ENCODE results near the gene FBXL14. TPM values are rescaled to one million over a fixed set of nuclear protein-coding genes. Genes with fewer than 3 reads are reported as not detected.

Gene FBXL14
- total RNA-seq, 1 experiment from 2014 or later: 19.4 TPM

- CTCF ChIA-PET: no interaction called here
- intact Hi-C loops (cut with micrococcal nuclease; ENCODE audit: unreplicated experiment): no loop called here
Observed at GRCh38 chr12:1518591-1519516, 75.5 kb downstream of the FBXL14 start.

DNA sequence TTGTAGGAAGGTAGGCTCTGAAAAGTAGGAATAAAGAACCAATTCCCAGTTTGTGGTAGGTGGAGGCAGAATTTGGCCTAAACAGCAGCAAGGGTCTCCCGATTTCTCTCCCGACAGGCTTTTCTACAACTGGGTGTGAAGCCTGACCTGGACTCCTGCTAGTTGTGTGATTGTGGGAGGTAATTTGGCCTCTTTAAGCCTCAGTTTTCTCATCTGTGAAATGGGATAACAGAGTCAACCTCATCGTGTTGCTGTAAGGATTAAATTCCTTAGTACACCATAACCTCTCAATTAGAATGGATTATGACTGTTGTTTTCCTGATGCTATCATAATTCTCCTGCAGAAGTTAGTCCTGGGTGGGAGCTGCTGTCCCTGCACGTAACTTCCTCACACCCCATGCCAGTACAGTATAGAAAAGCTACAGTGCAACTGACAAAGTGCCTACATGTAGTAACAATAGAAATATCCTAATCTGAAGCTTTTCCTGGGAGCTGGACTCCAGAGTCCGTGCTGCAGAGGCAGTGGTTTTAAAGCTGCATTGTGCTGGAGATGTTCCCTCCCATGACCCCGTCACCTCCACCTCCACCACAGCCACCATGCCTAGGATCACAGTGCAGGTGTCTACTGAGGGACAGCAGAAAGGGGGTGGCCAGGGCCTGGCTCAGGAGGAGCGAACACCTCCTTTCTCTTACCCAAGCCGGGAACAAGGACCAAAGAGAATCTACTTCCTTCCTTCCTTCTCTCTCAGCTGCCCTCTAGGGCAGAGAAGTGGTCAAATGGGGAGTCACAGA lies 76.5 kb downstream of the FBXL14 start:
- H3K36me3 Mint-ChIP-seq (ENCODE audit: insufficient read depth, unreplicated experiment): peaks cover 12% of the 10 kb centered on the region
- TF ChIP-seq, protein P1, sequence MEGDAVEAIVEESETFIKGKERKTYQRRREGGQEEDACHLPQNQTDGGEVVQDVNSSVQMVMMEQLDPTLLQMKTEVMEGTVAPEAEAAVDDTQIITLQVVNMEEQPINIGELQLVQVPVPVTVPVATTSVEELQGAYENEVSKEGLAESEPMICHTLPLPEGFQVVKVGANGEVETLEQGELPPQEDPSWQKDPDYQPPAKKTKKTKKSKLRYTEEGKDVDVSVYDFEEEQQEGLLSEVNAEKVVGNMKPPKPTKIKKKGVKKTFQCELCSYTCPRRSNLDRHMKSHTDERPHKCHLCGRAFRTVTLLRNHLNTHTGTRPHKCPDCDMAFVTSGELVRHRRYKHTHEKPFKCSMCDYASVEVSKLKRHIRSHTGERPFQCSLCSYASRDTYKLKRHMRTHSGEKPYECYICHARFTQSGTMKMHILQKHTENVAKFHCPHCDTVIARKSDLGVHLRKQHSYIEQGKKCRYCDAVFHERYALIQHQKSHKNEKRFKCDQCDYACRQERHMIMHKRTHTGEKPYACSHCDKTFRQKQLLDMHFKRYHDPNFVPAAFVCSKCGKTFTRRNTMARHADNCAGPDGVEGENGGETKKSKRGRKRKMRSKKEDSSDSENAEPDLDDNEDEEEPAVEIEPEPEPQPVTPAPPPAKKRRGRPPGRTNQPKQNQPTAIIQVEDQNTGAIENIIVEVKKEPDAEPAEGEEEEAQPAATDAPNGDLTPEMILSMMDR (IDR thresholded peaks at IDR 0.05; ENCODE audit: unreplicated experiment): no peak
- peak overlapping the region; percentile 69 for H3K4me3 Mint-ChIP-seq (ENCODE audit: low read depth, unreplicated experiment)
- CTCF ChIA-PET: interaction anchor here (1.2 kb wide), 1 partner anchor 400 kb away, joined by 5 read pairs; no protein-coding TSS in a partner anchor
- BruUV-seq (replicated peaks): no TSS peak
- no peaks in the 10 kb centered on the region for H3K9me3 Mint-ChIP-seq (ENCODE audit: low read depth, unreplicated experiment)
- peaks cover 20% of the 10 kb centered on the region for H3K4me1 Mint-ChIP-seq (ENCODE audit: low read depth, unreplicated experiment)
- DNase-seq: no peak
- no peak overlapping the region for H3K27ac Mint-ChIP-seq (ENCODE audit: unreplicated experiment)
- H3K27me3 Mint-ChIP-seq (ENCODE audit: unreplicated experiment): peaks cover 25% of the 10 kb centered on the region
- intact Hi-C loops (cut with micrococcal nuclease; ENCODE audit: unreplicated experiment): no loop called here

More at GRCh38 chr12:1518591-1519516, 75.5 kb downstream of the FBXL14 start:
- peak overlapping the region; percentile 69 for H3K4me3 Mint-ChIP-seq (ENCODE audit: low read depth, unreplicated experiment)
- no peaks in the 10 kb centered on the region for H3K9me3 Mint-ChIP-seq (ENCODE audit: low read depth, unreplicated experiment)
- TF ChIP-seq, protein P1 (IDR thresholded peaks at IDR 0.05; ENCODE audit: unreplicated experiment): no peak
- H3K4me1 Mint-ChIP-seq (ENCODE audit: low read depth, unreplicated experiment): peaks cover 20% of the 10 kb centered on the region
- peaks cover 29% of the 10 kb centered on the region for H3K27me3 Mint-ChIP-seq (ENCODE audit: unreplicated experiment)
- peak overlapping the region; percentile 43 for H3K27ac Mint-ChIP-seq (ENCODE audit: unreplicated experiment)
- peaks cover 12% of the 10 kb centered on the region for H3K36me3 Mint-ChIP-seq (ENCODE audit: insufficient read depth, unreplicated experiment)
- BruUV-seq (replicated peaks): no TSS peak
- DNase-seq: peak; percentile 44

- CTCF ChIA-PET: interaction anchor here (1.2 kb wide), 1 partner anchor 399 kb away, joined by 5 read pairs; no protein-coding TSS in a partner anchor
- intact Hi-C loops (cut with micrococcal nuclease; ENCODE audit: unreplicated experiment): no loop called here
- no peak for DNase-seq
- no peak overlapping the region for H3K4me3 Mint-ChIP-seq (ENCODE audit: low read depth, unreplicated experiment)
- H3K9me3 Mint-ChIP-seq (ENCODE audit: low read depth, unreplicated experiment): no peaks in the 10 kb centered on the region
- BruUV-seq (replicated peaks): no TSS peak
- H3K27ac Mint-ChIP-seq (ENCODE audit: unreplicated experiment): no peak overlapping the region
- H3K4me1 Mint-ChIP-seq (ENCODE audit: low read depth, unreplicated experiment): peaks cover 20% of the 10 kb centered on the region
- TF ChIP-seq, protein P1 (IDR thresholded peaks at IDR 0.05; ENCODE audit: unreplicated experiment): no peak
- H3K36me3 Mint-ChIP-seq (ENCODE audit: insufficient read depth, unreplicated experiment): peaks cover 12% of the 10 kb centered on the region
- H3K27me3 Mint-ChIP-seq (ENCODE audit: unreplicated experiment): peaks cover 34% of the 10 kb centered on the region
Observed at GRCh38 chr12:1517007-1517406, 77.4 kb downstream of the FBXL14 start.

Other genes starting within 250 kb of the FBXL14 start
- gene WNT5B, start 34.6 kb upstream of the FBXL14 start, total RNA-seq (2022): 0.24 TPM in 1 of 2 replicates, not detected in the other
- 88.5 and 90.3 TPM in 2 replicates for gene ADIPOR2, start 96.5 kb upstream of the FBXL14 start, total RNA-seq (2022)
- gene LRTM2, start 226.0 kb upstream of the FBXL14 start, total RNA-seq (2022): not detected in 2 replicates